Glutamatergic neuron (in vitro differentiated cells): ENCODE data around the gene GET4. TPM values are rescaled to one million over a fixed set of nuclear protein-coding genes. Genes with fewer than 3 reads are reported as not detected.

Source experiments
- DNase-seq: peaks from one replicate; pipeline ENCODE4 v3.0.0; 2022
- H3K27ac Mint-ChIP-seq: one replicate; pipeline ENCODE4 v1.8.0; 2020; ENCODE audit warnings: mild to moderate bottlenecking, mixed read lengths, inconsistent platforms; ENCODE audit not compliant: unreplicated experiment
- H3K27me3 Mint-ChIP-seq: one replicate; pipeline ENCODE4 v1.8.0; 2020; ENCODE audit warnings: mild to moderate bottlenecking, moderate library complexity, mixed read lengths, inconsistent platforms; ENCODE audit not compliant: unreplicated experiment
- H3K36me3 Mint-ChIP-seq: one replicate; pipeline ENCODE4 v1.8.0; 2020; ENCODE audit warnings: mild to moderate bottlenecking, mixed read lengths, inconsistent platforms; ENCODE audit not compliant: unreplicated experiment
- H3K4me1 Mint-ChIP-seq: one replicate; pipeline ENCODE4 v1.8.0; 2020; ENCODE audit warnings: mild to moderate bottlenecking, low read depth, mixed read lengths, inconsistent platforms; ENCODE audit not compliant: unreplicated experiment
- H3K4me3 Mint-ChIP-seq: one replicate; pipeline ENCODE4 v1.8.0; 2020; ENCODE audit warnings: mild to moderate bottlenecking, mixed read lengths, inconsistent platforms; ENCODE audit not compliant: unreplicated experiment
- H3K9me3 Mint-ChIP-seq: one replicate; pipeline ENCODE4 v1.8.0; 2020; ENCODE audit warnings: mild to moderate bottlenecking, moderate library complexity, mixed read lengths, inconsistent platforms; ENCODE audit not compliant: unreplicated experiment
- total RNA-seq: library from RNA; stranded (reverse); fragmentation: NEBNext Ultra II Directional; extraction: Animal tissue kit (Norgen Biotek cat#: 25700); gene quantifications from one replicate; pipeline ENCODE4 v1.2.1, GENCODE V29; 2021; ENCODE audit not compliant: unreplicated experiment
- TF ChIP-seq, protein P1 (sequence below): fragments of 200-600 bp; sonication (generic); IDR thresholded peaks from one replicate; pipeline ENCODE4 v1.5.0; 2021; ENCODE audit not compliant: partially characterized antibody, unreplicated experiment

Gene GET4
- total RNA-seq, 1 donor from 2014 or later, result 70.2 TPM

DNA sequence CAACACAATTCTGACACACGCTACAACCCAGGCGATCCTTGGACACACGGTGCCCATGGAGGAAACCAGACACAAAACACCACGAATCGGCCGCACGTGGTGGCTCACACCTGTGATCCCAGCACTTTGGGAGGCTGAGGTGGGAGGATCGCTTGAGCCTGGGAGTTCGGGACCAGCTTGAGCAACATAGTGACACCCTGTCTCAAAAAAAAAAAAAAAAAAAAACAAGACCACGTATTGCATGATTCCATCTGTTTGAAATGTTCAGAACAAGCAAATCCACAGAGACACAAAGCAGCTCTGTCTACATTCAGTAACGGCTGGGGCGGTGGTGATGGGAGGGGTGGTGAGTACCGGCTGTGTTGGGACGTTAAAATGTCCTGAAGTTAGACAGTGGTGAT lies 53.0 kb downstream of the GET4 start:
- Mint-ChIP-seq H3K4me3 (no peak overlapping the region), H3K4me1 (peaks cover 3% of the 10 kb centered on the region), H3K36me3 (no peaks in the 10 kb centered on the region), H3K9me3 (peaks cover 7% of the 10 kb centered on the region), H3K27me3 (peaks cover 9% of the 10 kb centered on the region), H3K27ac (no peak overlapping the region)
- peak; percentile 4 for DNase-seq
- TF ChIP-seq, protein P1, sequence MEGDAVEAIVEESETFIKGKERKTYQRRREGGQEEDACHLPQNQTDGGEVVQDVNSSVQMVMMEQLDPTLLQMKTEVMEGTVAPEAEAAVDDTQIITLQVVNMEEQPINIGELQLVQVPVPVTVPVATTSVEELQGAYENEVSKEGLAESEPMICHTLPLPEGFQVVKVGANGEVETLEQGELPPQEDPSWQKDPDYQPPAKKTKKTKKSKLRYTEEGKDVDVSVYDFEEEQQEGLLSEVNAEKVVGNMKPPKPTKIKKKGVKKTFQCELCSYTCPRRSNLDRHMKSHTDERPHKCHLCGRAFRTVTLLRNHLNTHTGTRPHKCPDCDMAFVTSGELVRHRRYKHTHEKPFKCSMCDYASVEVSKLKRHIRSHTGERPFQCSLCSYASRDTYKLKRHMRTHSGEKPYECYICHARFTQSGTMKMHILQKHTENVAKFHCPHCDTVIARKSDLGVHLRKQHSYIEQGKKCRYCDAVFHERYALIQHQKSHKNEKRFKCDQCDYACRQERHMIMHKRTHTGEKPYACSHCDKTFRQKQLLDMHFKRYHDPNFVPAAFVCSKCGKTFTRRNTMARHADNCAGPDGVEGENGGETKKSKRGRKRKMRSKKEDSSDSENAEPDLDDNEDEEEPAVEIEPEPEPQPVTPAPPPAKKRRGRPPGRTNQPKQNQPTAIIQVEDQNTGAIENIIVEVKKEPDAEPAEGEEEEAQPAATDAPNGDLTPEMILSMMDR, result no peak

DNA sequence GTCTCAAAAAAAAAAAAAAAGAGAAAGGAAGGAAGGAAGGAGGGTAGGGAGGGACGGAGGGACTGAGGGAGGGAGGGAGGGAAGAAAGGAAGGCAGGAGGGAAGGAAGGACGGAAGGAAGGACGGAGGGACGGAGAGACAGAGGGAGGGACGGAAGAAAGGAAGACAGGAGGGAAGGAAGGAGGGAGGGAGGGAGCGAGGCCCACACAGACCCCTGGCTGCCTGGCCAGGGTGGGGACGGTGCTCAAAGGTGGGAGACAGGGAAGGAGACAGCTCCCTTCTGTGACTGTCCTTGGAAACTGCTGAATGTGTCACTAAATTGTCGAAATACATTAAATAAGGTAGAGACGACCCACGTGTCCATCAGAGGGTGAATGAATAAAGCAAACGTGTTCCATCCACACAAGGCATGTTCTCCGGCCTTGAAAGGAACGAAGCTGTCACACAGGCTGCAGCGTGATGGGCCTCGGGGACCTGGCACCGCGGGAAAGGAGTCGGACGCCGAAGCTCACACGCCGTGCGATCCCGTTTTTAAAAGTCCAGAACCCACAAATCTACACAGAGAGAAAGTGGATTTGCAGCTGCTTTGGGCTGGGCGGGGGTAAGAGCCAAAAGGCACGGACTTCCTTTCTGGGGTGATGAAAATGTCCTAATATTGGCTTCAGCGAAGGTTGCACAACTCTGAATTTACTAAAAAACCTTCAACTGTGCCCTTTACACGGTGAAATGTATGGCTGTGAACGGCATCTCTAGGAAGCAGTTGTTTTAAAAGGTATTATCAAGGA lies 54.8 kb downstream of the GET4 start:
- Mint-ChIP-seq H3K36me3 (no peaks in the 10 kb centered on the region), H3K27me3 (peaks cover 9% of the 10 kb centered on the region), H3K4me3 (no peak overlapping the region), H3K9me3 (peaks cover 7% of the 10 kb centered on the region), H3K4me1 (peaks cover 3% of the 10 kb centered on the region), H3K27ac (no peak overlapping the region)
- TF ChIP-seq, protein P1, result no peak
- DNase-seq, result peak; percentile 9

DNA sequence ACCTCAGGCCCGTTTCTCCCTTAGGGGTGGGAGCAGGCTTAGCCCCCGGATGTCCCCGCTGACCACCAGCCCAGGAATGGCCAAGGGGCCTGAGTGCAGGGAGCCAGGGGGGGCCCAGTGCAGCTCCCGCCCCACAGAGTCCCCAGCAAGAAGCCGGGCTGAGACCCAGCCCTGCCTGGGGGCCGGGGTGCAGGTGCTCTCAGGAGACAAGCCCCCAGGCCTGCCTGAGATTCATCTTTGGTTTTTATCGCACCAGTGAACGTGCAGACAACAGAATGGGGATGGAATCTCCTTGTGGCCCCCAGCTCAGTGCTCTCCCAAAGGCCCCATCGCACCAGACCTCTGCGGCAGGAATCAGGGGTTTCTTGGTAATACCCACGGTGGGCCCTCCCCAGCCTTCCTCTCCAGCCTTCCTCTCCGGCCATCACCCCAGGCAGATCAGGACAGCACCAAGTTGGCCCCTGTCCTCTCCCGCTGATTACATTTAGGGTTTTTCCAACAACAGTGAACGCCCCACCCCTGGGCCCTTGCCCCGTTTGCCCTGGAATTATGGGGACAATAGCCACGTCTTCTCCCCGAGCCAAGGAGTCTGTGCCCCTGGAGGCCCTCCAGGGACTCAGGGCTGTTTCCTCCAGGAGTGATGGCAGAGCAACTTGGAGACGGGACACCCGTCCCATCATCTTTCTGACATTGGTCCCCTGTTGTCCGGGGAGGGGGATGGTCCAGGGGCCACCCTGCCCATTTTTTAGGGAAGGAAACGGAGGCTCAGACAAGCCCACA lies 55.7 kb downstream of the GET4 start:
- no peaks in the 10 kb centered on the region for H3K36me3 Mint-ChIP-seq
- H3K4me1 Mint-ChIP-seq, result peaks cover 3% of the 10 kb centered on the region

GRCh38 chr7:932651-932975 lies 56.3 kb downstream of the GET4 start:
- Mint-ChIP-seq H3K36me3 (no peaks in the 10 kb centered on the region), H3K9me3 (peaks cover 7% of the 10 kb centered on the region), H3K4me1 (no peaks in the 10 kb centered on the region), H3K27ac (no peak overlapping the region), H3K4me3 (no peak overlapping the region), H3K27me3 (peaks cover 11% of the 10 kb centered on the region)
- TF ChIP-seq, protein P1, result no peak
- DNase-seq, result peak; percentile 6

More for the DNA sequence above, 55.7 kb downstream of the GET4 start:
- Mint-ChIP-seq H3K4me3 (no peak overlapping the region), H3K27ac (no peak overlapping the region), H3K27me3 (peaks cover 11% of the 10 kb centered on the region), H3K9me3 (peaks cover 7% of the 10 kb centered on the region)
- peak; percentile 8 for DNase-seq
- TF ChIP-seq, protein P1, result no peak

DNA sequence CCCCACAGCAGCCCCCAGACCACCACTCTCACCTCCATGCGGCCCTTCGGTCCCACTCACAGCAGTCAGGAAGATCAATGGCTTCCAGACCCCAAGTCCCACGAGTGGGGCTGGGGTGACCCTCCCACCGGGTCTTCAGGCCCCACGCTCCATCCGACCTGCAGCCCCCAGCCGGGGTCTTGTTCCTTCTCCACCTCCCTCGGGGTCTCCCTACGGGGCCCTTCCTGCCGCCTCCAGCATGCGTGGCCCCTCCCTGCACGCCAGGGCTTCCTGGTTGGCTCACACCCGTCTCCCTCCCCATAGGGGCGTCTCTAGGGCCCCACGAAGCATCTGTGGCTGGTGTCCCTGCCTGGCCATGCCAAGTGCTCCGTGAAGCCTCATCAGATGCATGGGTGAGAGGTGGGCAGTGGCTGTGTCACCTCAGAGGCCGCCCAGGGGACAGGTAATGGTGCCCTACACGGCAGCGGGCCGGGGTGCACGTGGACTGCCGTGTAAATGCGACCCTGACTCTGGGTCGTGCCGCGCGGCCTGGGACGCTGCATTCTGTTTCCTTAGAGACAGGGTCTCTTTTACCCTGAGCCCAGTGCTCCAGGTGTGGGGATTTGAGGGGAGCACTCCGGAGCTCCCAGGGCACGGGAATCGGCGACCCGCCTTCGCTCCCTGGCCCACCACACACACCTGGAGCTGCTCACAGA lies 58.3 kb downstream of the GET4 start:
- Mint-ChIP-seq H3K27ac (no peak overlapping the region), H3K36me3 (no peaks in the 10 kb centered on the region), H3K27me3 (peaks cover 9% of the 10 kb centered on the region), H3K4me1 (no peaks in the 10 kb centered on the region), H3K9me3 (peaks cover 5% of the 10 kb centered on the region), H3K4me3 (no peak overlapping the region)
- TF ChIP-seq, protein P1, result no peak
- DNase-seq, result no peak
